Neural cell (in vitro differentiated cells): Measurements from ENCODE around the gene TMEM260. TPM values are rescaled to one million over a fixed set of nuclear protein-coding genes. Genes with fewer than 3 reads are reported as not detected.

Experiments
- H2AFZ ChIP-seq: fragments of 200-600, 300-800 bp; sonication (generic), shearing (Covaris generic); 2 replicates; pipeline ENCODE4 v1.6.0; 2014; ENCODE audit warnings: low read depth, mild to moderate bottlenecking, antibody characterized with exemption, low read length, moderate library complexity
- H3F3A ChIP-seq: fragments of 200-600 bp; shearing (Covaris generic); 2 replicates; pipeline ENCODE4 v1.6.1; 2016; ENCODE audit warnings: mild to moderate bottlenecking, moderate library complexity, mixed read lengths, antibody characterized with exemption, low read length; ENCODE audit not compliant: insufficient read depth, poor library complexity, severe bottlenecking
- H3K27ac ChIP-seq: fragments of 200-600, 300-800 bp; sonication (generic), shearing (Covaris generic); 2 replicates; pipeline ENCODE4 v1.5.1; 2014; ENCODE audit warnings: mild to moderate bottlenecking, low read length, moderate library complexity
- H3K27me3 ChIP-seq: fragments of 300-800, 200-600 bp; sonication (generic), shearing (Covaris generic); 2 replicates; pipeline ENCODE4 v1.6.0; 2014; ENCODE audit warnings: mild to moderate bottlenecking, low read depth, low read length, moderate library complexity; ENCODE audit not compliant: insufficient read depth
- H3K36me3 ChIP-seq: fragments of 300-800, 200-600 bp; sonication (generic), shearing (Covaris generic); 2 replicates; pipeline ENCODE4 v1.5.1; 2014; ENCODE audit warnings: mild to moderate bottlenecking, antibody characterized with exemption, low read length, moderate library complexity; ENCODE audit not compliant: insufficient read depth
- H3K4me2 ChIP-seq: fragments of 300-800, 200-600 bp; sonication (generic), shearing (Covaris generic); 2 replicates; pipeline ENCODE4 v1.6.0; 2014; ENCODE audit warnings: mild to moderate bottlenecking, low read length
- H3K4me3 ChIP-seq: fragments of 300-800, 200-600 bp; sonication (generic), shearing (Covaris generic); 2 replicates; pipeline ENCODE4 v1.5.1; 2014; ENCODE audit warnings: mild to moderate bottlenecking, low read length, moderate library complexity
- H3K79me2 ChIP-seq: fragments of 200-600 bp; shearing (Covaris generic); replicated peaks from 2 replicates; pipeline ENCODE4 v1.6.0; 2014; ENCODE audit warnings: mild to moderate bottlenecking, low read length, moderate library complexity; ENCODE audit not compliant: insufficient read depth
- H3K9ac ChIP-seq: fragments of 300-800, 200-600 bp; sonication (generic), shearing (Covaris generic); 2 replicates; pipeline ENCODE4 v1.6.1; 2016; ENCODE audit warnings: mild to moderate bottlenecking, low read length, mixed read lengths
- H3K9me2 ChIP-seq: fragments of 200-600 bp; shearing (Covaris generic); 2 replicates; pipeline ENCODE4 v1.6.1; 2016; ENCODE audit warnings: mild to moderate bottlenecking, low read length, mixed read lengths; ENCODE audit not compliant: insufficient read depth
- H3K9me3 ChIP-seq: fragments of 200-600, 300-800 bp; sonication (generic), shearing (Covaris generic); 2 replicates; pipeline ENCODE4 v1.6.1; 2016; ENCODE audit warnings: mild to moderate bottlenecking, mixed run types, low read length, moderate library complexity, mixed read lengths
- H4K20me1 ChIP-seq: fragments of 200-600 bp; shearing (Covaris generic); 2 replicates; pipeline ENCODE4 v1.6.1; 2016; ENCODE audit warnings: mild to moderate bottlenecking, mixed run types; ENCODE audit not compliant: insufficient read depth
- EP300 ChIP-seq: fragments of 450-650 bp; conservative IDR thresholded peaks from 2 replicates; pipeline ENCODE4 v1.6.1; 2014; ENCODE audit warnings: antibody characterized with exemption, mild to moderate bottlenecking, moderate library complexity; ENCODE audit not compliant: poor library complexity, severe bottlenecking
- EZH2 ChIP-seq: fragments of 200-600, 300-800 bp; shearing (Covaris generic), sonication (generic); IDR thresholded peaks from 2 replicates; pipeline ENCODE4 v1.6.1; 2014; ENCODE audit warnings: antibody characterized with exemption, low read length, borderline replicate concordance, mild to moderate bottlenecking; ENCODE audit not compliant: insufficient read depth, poor library complexity, severe bottlenecking
- MXI1 ChIP-seq: fragments of 450-650 bp; conservative IDR thresholded peaks from 2 replicates; pipeline ENCODE4 v1.6.1; 2014; ENCODE audit warnings: antibody characterized with exemption, mild to moderate bottlenecking; ENCODE audit not compliant: poor library complexity, severe bottlenecking
- POLR2AphosphoS5 ChIP-seq: IDR thresholded peaks from 2 replicates; pipeline ENCODE4 v1.6.1; 2012
- RAD21 ChIP-seq: fragments of 450-650 bp; conservative IDR thresholded peaks from 2 replicates; pipeline ENCODE4 v1.6.1; 2014; ENCODE audit warnings: antibody characterized with exemption, mild to moderate bottlenecking, moderate library complexity
- SMC3 ChIP-seq: fragments of 450-650 bp; conservative IDR thresholded peaks from 2 replicates; pipeline ENCODE4 v1.6.1; 2014; ENCODE audit warnings: antibody characterized with exemption, mild to moderate bottlenecking, moderate library complexity; ENCODE audit not compliant: poor library complexity
- TAF1 ChIP-seq: IDR thresholded peaks from 2 replicates; pipeline ENCODE4 v1.6.1; 2012; ENCODE audit warnings: low read depth
- polyA minus RNA-seq: library from RNA; depleted of rRNA, polyadenylated mRNA; stranded (reverse); fragments of >200 nt; gene quantifications from 2 replicates; pipeline ENCODE4 v1.2.3, GENCODE V29; 2014
- polyA plus RNA-seq: library from polyadenylated mRNA; depleted of rRNA; stranded (reverse); fragments of >200 nt; gene quantifications from 2 replicates; pipeline ENCODE4 v1.2.3, GENCODE V29; 2014
- TF ChIP-seq, protein P1 (sequence below): IDR thresholded peaks from 2 replicates; pipeline ENCODE4 v1.6.1; 2012; ENCODE audit warnings: borderline replicate concordance
- TF ChIP-seq, protein P2 (sequence below): fragments of 450-650 bp; IDR thresholded peaks from 2 replicates; pipeline ENCODE4 v1.5.1; 2014; ENCODE audit warnings: antibody characterized with exemption, mild to moderate bottlenecking, moderate library complexity; ENCODE audit not compliant: poor library complexity, severe bottlenecking

The TMEM260 gene
- polyA plus RNA-seq (56.0 and 67.0 TPM in 2 replicates), polyA minus RNA-seq (48.7 and 60.8 TPM in 2 replicates)

DNA sequence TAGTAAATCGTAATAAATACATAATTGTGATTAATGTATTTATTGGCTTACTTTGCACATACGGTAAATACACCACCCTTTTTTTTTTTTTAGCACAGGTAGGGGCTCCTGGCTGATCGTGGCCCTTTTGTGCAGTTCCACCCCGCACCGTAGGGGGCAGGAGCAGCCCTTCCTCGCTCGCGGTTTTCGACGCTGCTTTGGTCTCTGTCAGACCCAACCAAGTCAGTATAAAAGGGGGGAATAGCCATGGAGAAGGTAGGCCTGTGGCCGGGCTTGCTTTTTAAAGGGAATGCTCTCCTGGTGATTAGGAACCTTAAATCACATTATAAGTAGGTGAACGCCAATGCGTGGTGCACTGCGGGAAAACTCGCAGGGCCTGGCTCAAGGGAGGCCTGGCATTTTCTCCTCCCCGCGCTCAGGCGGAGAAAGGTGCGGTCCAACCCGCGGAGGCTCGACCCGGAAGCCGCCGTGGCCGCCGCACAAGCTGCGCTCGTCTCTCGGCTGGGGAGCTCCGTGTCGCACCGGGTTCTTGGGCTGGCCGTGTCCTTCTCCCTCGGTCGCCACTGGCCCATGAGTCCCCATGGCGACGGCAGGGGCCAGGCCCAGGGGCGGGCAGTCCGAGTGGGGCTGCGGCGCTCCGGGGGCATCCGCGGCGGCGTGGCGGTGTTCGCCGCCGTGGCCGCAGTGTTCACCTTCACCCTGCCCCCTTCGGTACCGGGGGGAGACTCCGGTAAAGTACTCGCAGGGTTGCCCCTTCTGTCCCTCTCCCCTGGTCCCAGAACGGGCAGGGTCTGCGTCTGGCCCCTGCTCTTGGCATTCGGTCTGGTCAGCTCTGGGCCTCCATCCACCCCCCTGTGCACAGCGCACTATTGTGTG lies at the start of gene TMEM260:
TMEM260 (plus strand) TSS at position 454 of the 876 bp plus-strand sequence; CDS start at position 571, 117 bp downstream.
- Histone ChIP-seq H3K9ac (peak within 1 kb of the TSS; percentile 90), H3K9me3 (no peaks in the 10 kb centered on the region), H3K36me3 (no peaks in the 10 kb centered on the region), H3K4me3 (peak within 1 kb of the TSS; percentile 90), H3F3A (peaks cover 3% of the 10 kb centered on the region), H2AFZ (peak within 1 kb of the TSS; percentile 97), H3K27me3 (no peaks in the 10 kb centered on the region), H3K9me2 (no peaks in the 10 kb centered on the region), H3K79me2 (peaks cover 40% of the 10 kb centered on the region), H3K27ac (peak within 1 kb of the TSS; percentile 83), H3K4me2 (peak within 1 kb of the TSS; percentile 96), H4K20me1 (no peaks in the 10 kb centered on the region)
- TF ChIP-seq, protein P1, sequence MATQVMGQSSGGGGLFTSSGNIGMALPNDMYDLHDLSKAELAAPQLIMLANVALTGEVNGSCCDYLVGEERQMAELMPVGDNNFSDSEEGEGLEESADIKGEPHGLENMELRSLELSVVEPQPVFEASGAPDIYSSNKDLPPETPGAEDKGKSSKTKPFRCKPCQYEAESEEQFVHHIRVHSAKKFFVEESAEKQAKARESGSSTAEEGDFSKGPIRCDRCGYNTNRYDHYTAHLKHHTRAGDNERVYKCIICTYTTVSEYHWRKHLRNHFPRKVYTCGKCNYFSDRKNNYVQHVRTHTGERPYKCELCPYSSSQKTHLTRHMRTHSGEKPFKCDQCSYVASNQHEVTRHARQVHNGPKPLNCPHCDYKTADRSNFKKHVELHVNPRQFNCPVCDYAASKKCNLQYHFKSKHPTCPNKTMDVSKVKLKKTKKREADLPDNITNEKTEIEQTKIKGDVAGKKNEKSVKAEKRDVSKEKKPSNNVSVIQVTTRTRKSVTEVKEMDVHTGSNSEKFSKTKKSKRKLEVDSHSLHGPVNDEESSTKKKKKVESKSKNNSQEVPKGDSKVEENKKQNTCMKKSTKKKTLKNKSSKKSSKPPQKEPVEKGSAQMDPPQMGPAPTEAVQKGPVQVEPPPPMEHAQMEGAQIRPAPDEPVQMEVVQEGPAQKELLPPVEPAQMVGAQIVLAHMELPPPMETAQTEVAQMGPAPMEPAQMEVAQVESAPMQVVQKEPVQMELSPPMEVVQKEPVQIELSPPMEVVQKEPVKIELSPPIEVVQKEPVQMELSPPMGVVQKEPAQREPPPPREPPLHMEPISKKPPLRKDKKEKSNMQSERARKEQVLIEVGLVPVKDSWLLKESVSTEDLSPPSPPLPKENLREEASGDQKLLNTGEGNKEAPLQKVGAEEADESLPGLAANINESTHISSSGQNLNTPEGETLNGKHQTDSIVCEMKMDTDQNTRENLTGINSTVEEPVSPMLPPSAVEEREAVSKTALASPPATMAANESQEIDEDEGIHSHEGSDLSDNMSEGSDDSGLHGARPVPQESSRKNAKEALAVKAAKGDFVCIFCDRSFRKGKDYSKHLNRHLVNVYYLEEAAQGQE = peak; percentile 92
- TF ChIP-seq TAF1 = peak; percentile 96
- TF ChIP-seq, protein P2, sequence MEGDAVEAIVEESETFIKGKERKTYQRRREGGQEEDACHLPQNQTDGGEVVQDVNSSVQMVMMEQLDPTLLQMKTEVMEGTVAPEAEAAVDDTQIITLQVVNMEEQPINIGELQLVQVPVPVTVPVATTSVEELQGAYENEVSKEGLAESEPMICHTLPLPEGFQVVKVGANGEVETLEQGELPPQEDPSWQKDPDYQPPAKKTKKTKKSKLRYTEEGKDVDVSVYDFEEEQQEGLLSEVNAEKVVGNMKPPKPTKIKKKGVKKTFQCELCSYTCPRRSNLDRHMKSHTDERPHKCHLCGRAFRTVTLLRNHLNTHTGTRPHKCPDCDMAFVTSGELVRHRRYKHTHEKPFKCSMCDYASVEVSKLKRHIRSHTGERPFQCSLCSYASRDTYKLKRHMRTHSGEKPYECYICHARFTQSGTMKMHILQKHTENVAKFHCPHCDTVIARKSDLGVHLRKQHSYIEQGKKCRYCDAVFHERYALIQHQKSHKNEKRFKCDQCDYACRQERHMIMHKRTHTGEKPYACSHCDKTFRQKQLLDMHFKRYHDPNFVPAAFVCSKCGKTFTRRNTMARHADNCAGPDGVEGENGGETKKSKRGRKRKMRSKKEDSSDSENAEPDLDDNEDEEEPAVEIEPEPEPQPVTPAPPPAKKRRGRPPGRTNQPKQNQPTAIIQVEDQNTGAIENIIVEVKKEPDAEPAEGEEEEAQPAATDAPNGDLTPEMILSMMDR = peak; percentile 97
- no peak for TF ChIP-seq EZH2
- peak; percentile 69 for TF ChIP-seq EP300
- peak; percentile 69 for TF ChIP-seq RAD21
- peak; percentile 54 for TF ChIP-seq SMC3
- peak; percentile 94 for TF ChIP-seq POLR2AphosphoS5
- peak; percentile 79 for TF ChIP-seq MXI1

DNA sequence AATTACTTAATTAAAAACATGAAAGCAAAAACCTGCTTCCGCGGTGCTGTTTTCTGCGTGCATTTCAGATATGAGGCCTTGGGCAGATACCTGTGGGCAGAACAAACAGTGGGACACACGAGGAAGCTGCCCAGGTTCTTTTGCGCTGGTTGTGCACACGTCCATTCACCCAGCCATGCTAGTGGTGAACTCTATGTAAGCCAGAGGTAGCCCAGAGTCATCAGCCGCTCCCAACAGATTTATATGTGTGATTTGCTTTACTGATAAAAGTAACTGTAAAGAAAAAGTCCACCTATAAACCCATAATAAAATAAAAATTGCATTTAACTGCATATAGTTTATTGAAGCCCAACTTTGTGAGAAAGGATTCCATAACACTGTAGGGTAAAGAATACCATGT lies 47.1 kb upstream of the TMEM260 start:
- TF ChIP-seq POLR2AphosphoS5 = no peak
- TF ChIP-seq EP300 = no peak
- no peak for TF ChIP-seq RAD21
- TF ChIP-seq, protein P2 = no peak
- TF ChIP-seq MXI1 = no peak
- no peak for TF ChIP-seq TAF1
- TF ChIP-seq, protein P1 = no peak
- TF ChIP-seq EZH2 = no peak
- no peak for TF ChIP-seq SMC3
- no peaks in the 10 kb centered on the region for H4K20me1 ChIP-seq
- no peaks in the 10 kb centered on the region for H3K9me2 ChIP-seq
- no peak overlapping the region for H2AFZ ChIP-seq
- no peak overlapping the region for H3K4me2 ChIP-seq
- H3K9me3 ChIP-seq = no peaks in the 10 kb centered on the region
- H3K27ac ChIP-seq = no peak overlapping the region
- no peaks in the 10 kb centered on the region for H3F3A ChIP-seq
- no peaks in the 10 kb centered on the region for H3K36me3 ChIP-seq
- H3K27me3 ChIP-seq = no peaks in the 10 kb centered on the region
- H3K79me2 ChIP-seq = no peaks in the 10 kb centered on the region
- no peak overlapping the region for H3K4me3 ChIP-seq
- no peak overlapping the region for H3K9ac ChIP-seq
